ENCODE data around the gene RIT2.

DNA sequence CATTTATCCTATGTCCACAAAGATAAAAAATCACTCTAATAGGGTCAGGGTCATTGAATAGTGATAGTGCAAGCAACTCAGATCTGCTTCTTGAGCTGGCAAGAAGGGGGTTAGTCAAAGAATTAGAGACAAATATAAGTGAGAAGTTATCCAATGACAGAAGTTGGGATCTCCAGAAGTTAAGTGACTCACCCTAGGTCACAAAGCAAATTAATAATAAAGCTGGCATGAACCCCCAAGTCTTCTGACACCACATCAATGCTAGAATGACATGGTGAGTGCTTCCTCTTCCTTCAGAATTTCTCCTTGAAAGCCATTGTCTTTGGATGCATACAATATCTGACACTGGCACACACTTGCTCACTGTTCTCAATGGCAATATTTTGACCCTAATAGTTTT, 343.5 kb downstream of the RIT2 start:
- TF ChIP-seq, protein P1, sequence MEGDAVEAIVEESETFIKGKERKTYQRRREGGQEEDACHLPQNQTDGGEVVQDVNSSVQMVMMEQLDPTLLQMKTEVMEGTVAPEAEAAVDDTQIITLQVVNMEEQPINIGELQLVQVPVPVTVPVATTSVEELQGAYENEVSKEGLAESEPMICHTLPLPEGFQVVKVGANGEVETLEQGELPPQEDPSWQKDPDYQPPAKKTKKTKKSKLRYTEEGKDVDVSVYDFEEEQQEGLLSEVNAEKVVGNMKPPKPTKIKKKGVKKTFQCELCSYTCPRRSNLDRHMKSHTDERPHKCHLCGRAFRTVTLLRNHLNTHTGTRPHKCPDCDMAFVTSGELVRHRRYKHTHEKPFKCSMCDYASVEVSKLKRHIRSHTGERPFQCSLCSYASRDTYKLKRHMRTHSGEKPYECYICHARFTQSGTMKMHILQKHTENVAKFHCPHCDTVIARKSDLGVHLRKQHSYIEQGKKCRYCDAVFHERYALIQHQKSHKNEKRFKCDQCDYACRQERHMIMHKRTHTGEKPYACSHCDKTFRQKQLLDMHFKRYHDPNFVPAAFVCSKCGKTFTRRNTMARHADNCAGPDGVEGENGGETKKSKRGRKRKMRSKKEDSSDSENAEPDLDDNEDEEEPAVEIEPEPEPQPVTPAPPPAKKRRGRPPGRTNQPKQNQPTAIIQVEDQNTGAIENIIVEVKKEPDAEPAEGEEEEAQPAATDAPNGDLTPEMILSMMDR (IDR thresholded peaks at IDR 0.05) = no peak
- TF ChIP-seq EP300 (IDR thresholded peaks at IDR 0.05) = no peak
- TF ChIP-seq POLR2A (IDR thresholded peaks at IDR 0.05) = no peak
- TF ChIP-seq POLR2AphosphoS5 (IDR thresholded peaks at IDR 0.05) = no peak
